SK-N-MC (cell line): ENCODE measurements around the gene ALKBH5.
A peak's percentile ranks its signal among the peaks of the same experiment; 100 is the strongest.

ENCODE experiments used
- DNase-seq: peaks from one replicate; pipeline ENCODE4 v3.0.0-alpha.2; 2011; ENCODE audit warnings: low read depth, low spot score
- H3K27ac ChIP-seq: fragments of 200-600 bp; sonication (generic); 2 replicates; pipeline ENCODE4 v1.5.1; 2016; ENCODE audit warnings: mixed run types
- H3K36me3 ChIP-seq: fragments of 200-600 bp; sonication (generic); 2 replicates; pipeline ENCODE4 v1.6.1; 2017; ENCODE audit warnings: antibody characterized with exemption, low read length, mixed read lengths; ENCODE audit not compliant: insufficient read depth
- H3K4me3 ChIP-seq: fragments of 200-600 bp; sonication (generic); 2 replicates; pipeline ENCODE4 v1.5.1; 2016
- H3K9ac ChIP-seq: fragments of 200-600 bp; sonication (generic); 2 replicates; pipeline ENCODE4 v1.8.0; 2017; ENCODE audit warnings: mixed run types, mixed read lengths; ENCODE audit not compliant: insufficient read length
- H3K9me3 ChIP-seq: fragments of 200-600 bp; sonication (generic); 2 replicates; pipeline ENCODE4 v1.6.1; 2017; ENCODE audit warnings: low read depth, mild to moderate bottlenecking, antibody characterized with exemption, low read length, moderate library complexity, mixed read lengths
- EZH2 ChIP-seq: fragments of 200-600 bp; sonication (generic); IDR thresholded peaks from one replicate; pipeline ENCODE4 v1.6.1; 2017; ENCODE audit warnings: antibody characterized with exemption
- FOXP2 ChIP-seq: optimal IDR thresholded peaks from 2 replicates; pipeline ENCODE3; 2011; ENCODE audit warnings: mild to moderate bottlenecking, moderate library complexity; ENCODE audit not compliant: insufficient read depth; ENCODE audit errors: extremely low read length, control extremely low read depth
- POLR2AphosphoS5 ChIP-seq: IDR thresholded peaks from 2 replicates; pipeline ENCODE4 v1.6.1; 2012; ENCODE audit warnings: mild to moderate bottlenecking, low read depth, low read length, borderline replicate concordance

ALKBH5 gene

DNA sequence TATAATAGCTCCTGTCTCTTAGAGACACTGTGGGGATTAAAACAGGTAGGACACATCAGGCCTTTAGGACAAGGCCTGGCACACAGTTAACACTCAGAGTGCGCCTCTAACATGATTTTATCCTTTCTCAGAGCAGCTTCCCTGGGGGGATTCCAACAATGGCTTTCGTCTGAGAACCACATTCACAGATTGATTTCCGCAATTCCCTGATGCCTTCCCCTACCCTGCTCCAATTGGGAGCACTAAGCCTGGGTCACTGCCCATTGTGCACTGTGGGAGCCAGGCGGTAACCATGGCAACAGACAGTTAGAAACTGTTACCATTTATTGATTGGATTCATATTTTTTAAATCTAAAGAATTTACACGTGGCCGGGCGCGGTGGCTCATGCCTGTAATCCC lies 5.9 kb upstream of the ALKBH5 start:
- TF ChIP-seq FOXP2: no peak
- TF ChIP-seq EZH2: no peak
- TF ChIP-seq POLR2AphosphoS5: no peak
- Histone ChIP-seq H3K9ac (no peak overlapping the region), H3K36me3 (no peaks in the 10 kb centered on the region)

DNA sequence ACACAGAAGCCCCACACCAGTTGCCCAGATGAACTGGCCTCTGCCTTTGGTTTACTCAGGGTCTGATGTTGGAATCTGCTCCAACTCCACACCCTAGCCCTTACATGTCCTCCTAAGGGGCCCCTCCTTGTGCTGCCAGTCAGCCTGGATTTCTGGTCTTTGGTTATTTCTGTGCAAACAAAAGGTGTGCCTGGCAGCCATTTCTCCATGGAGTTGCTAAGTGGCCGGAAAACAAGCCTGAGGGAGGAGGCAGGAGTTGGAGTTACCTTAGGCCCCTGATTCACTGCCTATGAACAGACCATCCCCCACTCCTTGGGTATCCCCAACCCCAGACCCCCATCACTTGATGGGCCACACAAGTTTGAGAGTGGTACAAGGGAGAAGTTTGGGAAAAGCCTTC lies 4.4 kb upstream of the ALKBH5 start:
- no peaks in the 10 kb centered on the region for H3K36me3 ChIP-seq
- no peak for DNase-seq
- H3K9me3 ChIP-seq: no peaks in the 10 kb centered on the region
- TF ChIP-seq POLR2AphosphoS5: no peak
- TF ChIP-seq EZH2: no peak
- TF ChIP-seq FOXP2: no peak
- H3K4me3 ChIP-seq: no peak overlapping the region
- no peak overlapping the region for H3K9ac ChIP-seq
- H3K27ac ChIP-seq: no peak overlapping the region

More for the DNA sequence above, 5.9 kb upstream of the ALKBH5 start:
- Histone ChIP-seq H3K27ac (no peak overlapping the region), H3K4me3 (no peak overlapping the region), H3K9me3 (no peaks in the 10 kb centered on the region)
- DNase-seq: no peak

DNA sequence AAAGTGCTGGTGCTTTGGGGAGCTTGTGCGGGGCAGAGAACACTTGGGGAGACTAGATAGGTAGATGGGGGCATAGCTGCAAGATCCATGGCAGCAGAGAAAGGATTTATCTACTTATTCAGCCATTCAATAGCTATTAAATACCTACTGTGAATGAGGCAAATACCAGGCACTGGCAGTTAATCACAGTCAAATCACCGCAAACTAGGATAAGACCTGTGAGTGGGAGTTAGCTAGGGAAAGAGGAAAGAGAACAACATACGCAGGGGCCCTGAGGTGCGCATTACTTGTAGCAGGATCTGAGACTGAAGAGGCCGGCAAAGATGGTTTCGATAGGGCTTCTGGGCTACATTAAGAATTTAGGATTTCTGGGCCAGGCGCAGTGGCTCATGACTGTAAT lies 3.8 kb upstream of the ALKBH5 start:
- TF ChIP-seq POLR2AphosphoS5 (no peak), FOXP2 (no peak), EZH2 (no peak)
- DNase-seq: no peak
- H3K27ac ChIP-seq: no peak overlapping the region
- no peak overlapping the region for H3K4me3 ChIP-seq
- H3K36me3 ChIP-seq: no peaks in the 10 kb centered on the region
- no peak overlapping the region for H3K9ac ChIP-seq
- H3K9me3 ChIP-seq: no peaks in the 10 kb centered on the region

DNA sequence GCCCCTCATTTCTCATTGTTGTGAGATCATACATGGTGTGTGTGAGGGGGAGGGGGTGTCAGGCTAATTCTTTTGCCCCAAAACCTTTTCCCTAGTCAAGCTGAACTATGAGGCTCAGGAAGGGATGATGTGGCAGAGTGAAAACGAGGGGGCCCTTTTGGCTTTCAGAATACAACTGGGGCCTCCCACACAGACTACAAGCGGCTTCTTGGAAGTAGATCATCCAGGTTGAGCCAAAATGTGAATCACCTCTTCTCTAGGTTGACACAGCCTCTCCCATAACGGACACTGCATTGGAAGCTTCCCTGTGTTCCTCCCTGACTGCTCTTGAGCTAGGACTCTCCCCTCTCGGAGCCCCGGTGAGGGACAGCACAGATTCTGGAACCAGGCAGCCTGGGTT lies 2.3 kb upstream of the ALKBH5 start:
- no peaks in the 10 kb centered on the region for H3K9me3 ChIP-seq
- no peak overlapping the region for H3K27ac ChIP-seq
- TF ChIP-seq FOXP2: no peak
- no peak for TF ChIP-seq POLR2AphosphoS5
- TF ChIP-seq EZH2: no peak
- no peak for DNase-seq
- H3K4me3 ChIP-seq: no peak overlapping the region
- no peaks in the 10 kb centered on the region for H3K36me3 ChIP-seq
- no peak overlapping the region for H3K9ac ChIP-seq

DNA sequence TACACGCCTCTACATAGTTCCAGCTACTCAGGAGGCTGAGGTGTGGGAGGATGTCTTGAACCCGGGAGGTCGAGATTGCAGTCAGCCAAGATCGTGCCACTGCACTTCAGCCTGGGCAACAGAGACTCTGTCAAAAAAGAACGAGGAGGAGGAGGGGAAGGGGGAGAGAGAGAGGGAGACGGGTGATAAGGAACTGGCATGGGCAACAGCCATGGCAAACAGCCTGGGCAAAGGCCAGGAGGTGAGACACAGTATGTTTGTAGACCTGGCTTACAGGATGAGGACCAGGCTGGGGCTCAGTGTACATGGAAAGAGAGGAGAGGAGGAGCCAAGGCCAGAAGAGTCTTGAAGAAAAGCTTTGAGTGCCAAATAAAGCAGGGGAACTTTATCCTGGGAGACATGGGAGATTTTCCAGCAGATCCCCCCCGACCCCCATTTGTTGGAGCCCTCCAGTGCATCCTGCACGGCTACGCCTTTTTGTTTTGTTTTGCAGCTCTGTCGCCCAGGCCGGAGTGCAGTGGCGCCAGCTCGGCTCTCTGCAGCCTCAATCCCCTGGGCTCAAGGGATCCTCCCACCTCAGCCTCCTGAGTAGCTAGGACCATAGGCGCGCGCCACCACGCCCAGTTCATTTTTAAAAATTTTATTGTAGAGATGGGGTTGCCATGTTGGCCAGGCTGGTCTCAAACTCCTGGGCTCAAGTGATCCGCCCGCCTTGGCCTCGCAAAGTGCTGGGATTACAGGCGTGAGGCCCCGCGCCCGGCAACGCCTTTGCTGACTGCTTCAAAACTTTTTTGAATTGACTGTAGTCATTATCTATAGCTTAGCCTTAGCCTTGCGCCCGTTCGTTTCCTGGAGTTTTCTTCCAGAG lies 1.3 kb upstream of the ALKBH5 start:
- H3K9me3 ChIP-seq: no peaks in the 10 kb centered on the region
- no peak for TF ChIP-seq FOXP2
- no peak for TF ChIP-seq POLR2AphosphoS5
- TF ChIP-seq EZH2: no peak
- DNase-seq: no peak
- peak overlapping the region; percentile 93 for H3K4me3 ChIP-seq
- H3K36me3 ChIP-seq: peaks cover 5% of the 10 kb centered on the region; the same call in 1 of the 2 replicates
- peak overlapping the region; percentile 99 for H3K27ac ChIP-seq
- H3K9ac ChIP-seq: peak overlapping the region; percentile 97

DNA sequence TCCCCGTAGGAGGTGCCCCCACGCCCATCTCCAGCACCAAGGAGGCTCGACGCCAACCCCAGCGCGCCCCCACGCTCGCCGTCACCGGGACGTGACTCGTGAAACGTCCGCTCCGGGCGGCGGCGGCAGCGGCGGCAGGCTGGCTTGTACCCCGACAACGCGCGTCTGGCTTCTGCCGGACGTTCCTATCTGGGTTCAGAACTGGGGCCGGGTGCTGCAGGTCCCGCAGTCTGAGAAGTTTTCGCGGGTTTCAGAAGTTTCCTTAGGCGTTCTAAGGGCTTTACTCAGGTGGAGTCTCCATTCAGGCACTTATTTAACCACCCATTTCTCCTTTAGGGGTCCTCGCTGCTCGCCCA lies 672 bp upstream of the ALKBH5 start:
- H3K36me3 ChIP-seq: peaks cover 11% of the 10 kb centered on the region; the same call in 1 of the 2 replicates
- H3K27ac ChIP-seq: peak overlapping the region; percentile 99
- no peak for DNase-seq
- TF ChIP-seq FOXP2 (no peak), POLR2AphosphoS5 (peak; percentile 49)
- H3K9ac ChIP-seq: peak overlapping the region; percentile 97
- no peaks in the 10 kb centered on the region for H3K9me3 ChIP-seq
- H3K4me3 ChIP-seq: peak overlapping the region; percentile 93

DNA sequence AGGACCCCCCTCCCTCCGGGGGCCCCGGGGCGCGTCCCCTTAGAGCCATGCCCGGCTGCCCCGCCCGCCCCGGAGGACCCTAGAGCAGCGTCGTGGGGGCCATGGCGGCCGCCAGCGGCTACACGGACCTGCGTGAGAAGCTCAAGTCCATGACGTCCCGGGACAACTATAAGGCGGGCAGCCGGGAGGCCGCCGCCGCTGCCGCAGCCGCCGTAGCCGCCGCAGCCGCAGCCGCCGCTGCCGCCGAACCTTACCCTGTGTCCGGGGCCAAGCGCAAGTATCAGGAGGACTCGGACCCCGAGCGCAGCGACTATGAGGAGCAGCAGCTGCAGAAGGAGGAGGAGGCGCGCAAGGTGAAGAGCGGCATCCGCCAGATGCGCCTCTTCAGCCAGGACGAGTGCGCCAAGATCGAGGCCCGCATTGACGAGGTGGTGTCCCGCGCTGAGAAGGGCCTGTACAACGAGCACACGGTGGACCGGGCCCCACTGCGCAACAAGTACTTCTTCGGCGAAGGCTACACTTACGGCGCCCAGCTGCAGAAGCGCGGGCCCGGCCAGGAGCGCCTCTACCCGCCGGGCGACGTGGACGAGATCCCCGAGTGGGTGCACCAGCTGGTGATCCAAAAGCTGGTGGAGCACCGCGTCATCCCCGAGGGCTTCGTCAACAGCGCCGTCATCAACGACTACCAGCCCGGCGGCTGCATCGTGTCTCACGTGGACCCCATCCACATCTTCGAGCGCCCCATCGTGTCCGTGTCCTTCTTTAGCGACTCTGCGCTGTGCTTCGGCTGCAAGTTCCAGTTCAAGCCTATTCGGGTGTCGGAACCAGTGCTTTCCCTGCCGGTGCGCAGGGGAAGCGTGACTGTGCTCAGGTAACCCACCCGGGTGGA lies 759 bp downstream of the ALKBH5 start:
- H3K27ac ChIP-seq: peak overlapping the region; percentile 99; the same call in 1 of the 2 replicates

DNA sequence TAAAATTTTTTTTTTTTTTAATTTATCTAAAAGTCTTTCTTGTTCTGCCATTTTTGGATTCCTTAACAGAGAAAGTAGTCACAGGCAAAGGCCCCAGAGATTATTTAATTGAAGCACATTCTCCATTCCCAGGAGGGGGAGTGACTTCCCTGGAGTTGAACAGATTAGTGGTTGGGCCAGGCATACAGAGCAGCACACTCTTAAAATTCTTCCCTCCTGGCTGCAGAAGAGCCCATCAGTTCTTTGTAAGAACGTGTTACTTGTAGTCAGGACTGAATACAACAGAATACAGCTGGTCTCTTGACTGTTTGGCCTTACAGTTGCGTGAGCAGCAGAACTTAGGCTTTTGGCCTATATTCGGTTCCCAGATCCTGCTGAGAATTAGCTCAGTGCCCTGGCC lies 1.8 kb downstream of the ALKBH5 start:
- Histone ChIP-seq H3K9ac (peak overlapping the region; percentile 73), H3K9me3 (no peaks in the 10 kb centered on the region), H3K27ac (no peak overlapping the region), H3K4me3 (peak overlapping the region; percentile 93), H3K36me3 (peaks cover 29% of the 10 kb centered on the region)
- TF ChIP-seq FOXP2: no peak
- TF ChIP-seq EZH2: no peak
- TF ChIP-seq POLR2AphosphoS5: no peak
- no peak for DNase-seq

More for the DNA sequence above, 759 bp downstream of the ALKBH5 start:
- no peak for DNase-seq
- H3K9ac ChIP-seq: peak overlapping the region; percentile 73
- peaks cover 21% of the 10 kb centered on the region for H3K36me3 ChIP-seq
- TF ChIP-seq FOXP2: no peak
- TF ChIP-seq EZH2: no peak
- no peak for TF ChIP-seq POLR2AphosphoS5
- H3K4me3 ChIP-seq: peak overlapping the region; percentile 93
- H3K9me3 ChIP-seq: no peaks in the 10 kb centered on the region
